Left kidney (tissue), 2 donors: Measurements from ENCODE around the gene ACSBG1. TPM values are rescaled to one million over a fixed set of nuclear protein-coding genes. Genes with fewer than 3 reads are reported as not detected.

Experiments
- DNase-seq: peaks from one replicate; pipeline ENCODE4 v3.0.0-alpha.2; 2013
- polyA plus RNA-seq: library from polyadenylated mRNA; unstranded; fragments of 120-200 nt; gene quantifications from one replicate; pipeline ENCODE4 v1.2.1, GENCODE V29; 2013; ENCODE audit not compliant: insufficient read length

The ACSBG1 gene
- polyA plus RNA-seq, 1 donor, result 1.4 TPM

GRCh38 chr15:78203346-78204225 lies 30.8 kb downstream of the ACSBG1 start:
- no peak for DNase-seq

GRCh38 chr15:78201281-78202190 lies 32.8 kb downstream of the ACSBG1 start:
- no peak for DNase-seq

- DNase-seq, result no peak
Observed at GRCh38 chr15:78200276-78200930, 34.0 kb downstream of the ACSBG1 start.

- no peak for DNase-seq
Observed at GRCh38 chr15:78197632-78198031, 36.7 kb downstream of the ACSBG1 start.

- peak; percentile 12 for DNase-seq
Observed at GRCh38 chr15:78195735-78196201, 38.6 kb downstream of the ACSBG1 start.

GRCh38 chr15:78194568-78194925 lies 39.8 kb downstream of the ACSBG1 start:
- DNase-seq, result no peak

DNA sequence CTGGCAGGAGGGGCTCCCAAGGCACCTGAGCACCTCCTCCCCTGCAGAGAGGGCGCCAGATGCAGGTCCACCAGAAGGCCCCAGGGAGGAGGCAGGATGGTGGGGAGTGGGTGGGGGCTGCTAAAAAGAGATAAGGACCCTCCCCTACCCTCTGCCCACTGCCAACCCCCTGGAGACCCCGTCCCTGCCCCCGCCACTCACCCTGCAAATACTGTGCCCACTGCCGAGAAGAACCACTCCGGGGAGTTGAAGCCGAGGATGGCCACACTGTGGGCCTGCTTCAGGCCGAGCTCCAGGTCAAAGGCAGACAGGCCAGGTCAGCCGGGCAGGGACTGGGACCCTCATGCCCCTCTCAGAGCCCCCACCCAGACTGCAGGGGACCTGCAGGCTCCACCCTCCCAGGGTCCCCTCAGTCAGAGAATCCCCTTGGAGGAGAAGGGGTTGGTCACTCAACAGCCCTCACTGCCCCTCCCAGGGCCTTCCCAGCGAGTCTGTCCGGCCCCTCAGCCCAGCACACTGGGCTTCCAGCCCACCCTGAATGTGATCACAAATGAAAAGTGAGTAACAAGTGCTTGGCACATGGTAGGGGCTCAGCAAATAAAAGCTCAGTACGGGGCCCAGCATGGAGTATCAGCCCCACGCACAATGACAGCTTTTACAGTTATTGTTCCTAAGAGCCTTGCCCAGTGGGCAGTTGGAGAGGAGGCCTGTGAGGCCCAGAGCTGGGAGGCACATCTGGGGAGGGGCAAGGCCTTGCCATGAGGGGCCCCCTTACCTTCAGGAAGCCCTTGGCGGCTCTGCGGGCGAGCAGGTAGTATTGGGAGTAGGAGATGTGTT lies 40.4 kb downstream of the ACSBG1 start:
- no peak for DNase-seq

GRCh38 chr15:78192826-78193594 lies 41.4 kb downstream of the ACSBG1 start:
- DNase-seq, result no peak

- no peak for DNase-seq
Observed at GRCh38 chr15:78182821-78183220, 51.5 kb downstream of the ACSBG1 start.

DNA sequence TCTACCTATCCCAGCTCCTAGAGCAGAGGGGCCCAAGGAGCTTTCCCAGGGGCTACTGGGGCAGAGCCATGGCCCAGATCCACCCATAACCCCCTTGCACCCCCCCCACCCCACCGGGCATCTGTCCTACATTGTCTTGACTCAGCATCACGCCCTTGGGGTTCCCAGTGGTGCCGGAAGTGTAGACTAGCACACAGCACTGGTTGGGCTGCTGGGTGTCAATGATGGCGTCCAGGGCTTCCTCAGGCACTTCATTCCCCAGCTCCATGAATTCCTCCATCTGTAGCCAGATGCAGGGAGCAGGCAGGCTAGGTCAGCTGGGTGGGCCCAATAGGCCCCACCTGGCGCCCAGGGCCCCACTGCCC lies 52.0 kb downstream of the ACSBG1 start:
- no peak for DNase-seq

GRCh38 chr15:78179906-78180305 lies 54.5 kb downstream of the ACSBG1 start:
- DNase-seq, result no peak

DNA sequence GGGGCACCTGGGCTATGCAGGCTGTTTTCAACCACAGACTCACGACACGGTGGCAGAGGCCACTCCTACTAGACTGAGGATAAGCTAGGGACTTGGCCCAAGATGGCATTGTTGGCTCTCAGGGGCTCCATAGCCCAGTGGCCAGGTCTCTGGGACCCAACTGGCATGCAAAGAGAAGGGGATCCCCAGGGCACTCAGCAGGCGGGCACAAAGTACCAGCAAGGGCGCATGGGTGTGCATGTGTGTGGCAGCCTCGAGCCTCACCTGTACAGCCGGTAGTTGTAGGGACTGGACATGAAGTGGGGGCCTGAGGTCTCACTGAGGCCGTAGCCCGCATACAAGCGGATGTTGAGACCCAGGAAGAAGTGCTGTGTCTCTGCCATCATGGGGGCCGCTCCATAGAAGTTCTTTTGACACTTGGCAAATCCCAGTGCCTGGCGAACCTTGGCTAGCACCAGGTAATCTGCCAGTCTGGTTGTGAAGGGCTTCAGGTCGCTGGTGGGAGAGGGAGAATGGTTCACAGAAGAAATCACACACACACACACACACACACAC lies 55.0 kb downstream of the ACSBG1 start:
- DNase-seq, result no peak

- DNase-seq, result no peak
Observed at GRCh38 chr15:78178064-78178463, 56.3 kb downstream of the ACSBG1 start.

DNA sequence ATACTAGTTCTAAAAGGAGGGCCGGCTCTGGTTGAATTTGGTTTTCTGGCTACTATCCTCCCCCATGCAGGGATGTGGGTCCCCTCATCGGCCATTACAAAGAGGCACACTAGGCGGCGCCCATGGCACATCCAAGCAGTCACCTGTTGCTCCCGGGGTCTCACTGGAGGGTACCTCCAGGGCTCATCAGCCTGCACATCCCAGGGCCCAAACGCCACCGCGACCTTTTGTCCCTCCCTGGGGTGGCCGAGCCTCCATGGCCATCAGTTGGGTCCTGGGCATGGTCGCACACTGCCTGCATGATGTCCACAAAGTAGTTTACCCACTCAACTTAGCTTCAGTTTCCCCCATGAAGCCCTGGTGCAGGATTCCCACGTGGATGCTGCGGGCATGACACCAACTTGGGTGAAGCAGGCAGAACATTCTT lies 56.9 kb downstream of the ACSBG1 start:
- peak; percentile 12 for DNase-seq

- DNase-seq, result no peak
Observed at GRCh38 chr15:78175330-78175729, 59.0 kb downstream of the ACSBG1 start.

GRCh38 chr15:78174401-78174800 lies 60.0 kb downstream of the ACSBG1 start:
- DNase-seq, result no peak

DNA sequence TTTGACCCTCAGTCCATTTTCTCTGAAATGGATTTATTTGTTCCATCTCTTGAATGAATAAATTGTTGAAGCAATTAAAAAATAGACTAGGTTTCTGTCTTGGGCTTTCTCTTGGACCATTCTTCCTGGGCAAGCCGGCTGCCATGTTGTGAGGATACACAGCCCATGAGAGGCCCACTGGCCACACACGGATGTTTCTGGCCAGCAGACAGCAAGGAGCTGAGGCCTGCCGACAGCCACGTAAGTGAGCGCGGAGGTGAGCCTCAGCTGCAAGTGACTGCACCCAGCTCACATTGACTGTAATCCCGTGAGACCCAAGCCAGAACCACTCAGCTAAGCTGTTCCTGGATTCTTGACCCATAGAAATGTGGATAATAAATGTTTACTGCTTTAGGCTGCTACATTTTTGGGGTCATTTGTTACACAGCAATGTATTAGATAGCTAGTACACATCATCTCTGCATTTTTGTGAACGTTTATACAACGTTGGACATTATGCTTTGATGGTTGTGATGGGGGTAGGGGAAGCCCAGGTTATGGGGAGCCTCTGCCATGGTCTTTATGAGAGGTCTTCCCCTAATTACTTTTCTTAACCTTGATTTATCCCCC lies 62.4 kb downstream of the ACSBG1 start:
- DNase-seq, result no peak

DNA sequence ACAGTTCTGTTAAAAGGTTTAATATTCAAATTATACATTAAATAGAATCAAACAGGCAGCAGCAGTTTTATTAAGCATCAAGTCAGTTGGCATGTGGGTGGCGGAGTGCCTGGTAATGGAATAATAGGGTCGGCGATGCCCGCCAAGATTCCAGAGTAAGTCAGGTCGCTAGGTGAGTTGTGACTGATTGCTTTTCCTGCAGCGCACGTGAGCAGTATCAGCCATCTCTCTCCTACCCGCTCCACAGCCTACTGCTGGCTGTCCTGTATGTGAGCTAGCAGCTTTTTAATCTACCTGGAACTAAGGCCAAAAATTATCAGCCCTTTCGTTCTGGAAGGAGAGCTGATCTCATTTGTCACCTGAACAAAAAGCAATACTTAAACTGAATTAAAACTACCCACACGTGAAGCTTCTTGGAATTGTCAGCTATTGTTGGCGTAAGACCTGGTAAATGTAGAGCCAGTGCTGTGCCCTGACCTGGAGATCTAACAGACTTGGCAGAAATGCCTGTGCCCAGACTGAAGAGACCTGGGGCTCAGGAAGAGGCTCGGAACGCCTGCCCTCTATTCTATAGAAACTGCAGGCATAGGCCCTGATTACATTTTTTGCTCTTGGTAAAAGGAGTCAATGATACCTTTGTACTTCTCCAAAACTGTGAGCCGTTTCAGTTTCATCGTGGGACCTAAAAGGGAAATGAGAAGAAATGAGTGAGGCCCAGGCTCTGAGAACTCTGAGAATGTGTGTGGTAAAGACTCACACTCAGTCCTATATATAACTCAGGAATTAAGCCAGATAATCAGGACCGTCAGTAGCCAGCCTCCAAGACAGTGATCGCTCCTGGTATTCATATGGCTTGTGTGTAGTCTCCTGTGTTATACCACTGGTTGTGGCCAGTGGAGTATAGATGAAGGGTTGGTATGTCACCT lies 63.3 kb downstream of the ACSBG1 start:
- DNase-seq, result no peak

DNA sequence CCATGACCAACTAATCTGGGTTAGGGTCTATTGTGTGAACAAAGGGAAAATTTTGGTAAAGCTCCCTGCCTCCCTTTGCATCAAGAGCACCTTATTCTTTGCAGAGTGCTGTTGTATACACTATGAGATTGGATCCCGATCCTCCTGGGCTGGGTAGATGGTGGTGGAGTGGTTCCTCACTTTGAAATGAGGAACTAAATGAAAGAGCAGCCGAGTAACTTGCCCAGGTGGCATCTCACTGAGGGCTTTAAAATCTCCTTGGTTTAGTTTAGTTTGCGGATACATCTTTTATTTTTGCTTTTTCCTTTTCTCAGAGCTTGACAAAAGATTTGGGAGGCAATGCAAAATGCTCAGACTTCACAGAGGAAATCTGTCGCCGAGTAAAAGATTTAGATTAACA lies 65.8 kb downstream of the ACSBG1 start:
- no peak for DNase-seq
